Eye (tissue), 1 donor: Measurements from ENCODE around the gene GBP3.
"Not testable (repeated sequence)": the region's sequence is repeated elsewhere in the genome, so short reads cannot be mapped to it uniquely, and the experiment has no call there.

Source experiments
- DNase-seq: peaks from one replicate; pipeline ENCODE4 v3.0.0-alpha.2; 2015

GBP3 gene, protein sequence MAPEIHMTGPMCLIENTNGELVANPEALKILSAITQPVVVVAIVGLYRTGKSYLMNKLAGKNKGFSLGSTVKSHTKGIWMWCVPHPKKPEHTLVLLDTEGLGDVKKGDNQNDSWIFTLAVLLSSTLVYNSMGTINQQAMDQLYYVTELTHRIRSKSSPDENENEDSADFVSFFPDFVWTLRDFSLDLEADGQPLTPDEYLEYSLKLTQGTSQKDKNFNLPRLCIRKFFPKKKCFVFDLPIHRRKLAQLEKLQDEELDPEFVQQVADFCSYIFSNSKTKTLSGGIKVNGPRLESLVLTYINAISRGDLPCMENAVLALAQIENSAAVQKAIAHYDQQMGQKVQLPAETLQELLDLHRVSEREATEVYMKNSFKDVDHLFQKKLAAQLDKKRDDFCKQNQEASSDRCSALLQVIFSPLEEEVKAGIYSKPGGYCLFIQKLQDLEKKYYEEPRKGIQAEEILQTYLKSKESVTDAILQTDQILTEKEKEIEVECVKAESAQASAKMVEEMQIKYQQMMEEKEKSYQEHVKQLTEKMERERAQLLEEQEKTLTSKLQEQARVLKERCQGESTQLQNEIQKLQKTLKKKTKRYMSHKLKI

GRCh38 chr1:89022167-89022959, at the start of gene GBP3:
Gene GBP3 (minus strand): TSS chr1:89022866. CDS start chr1:89020721, 2,145 bp downstream.
- DNase-seq, result no peak

DNA sequence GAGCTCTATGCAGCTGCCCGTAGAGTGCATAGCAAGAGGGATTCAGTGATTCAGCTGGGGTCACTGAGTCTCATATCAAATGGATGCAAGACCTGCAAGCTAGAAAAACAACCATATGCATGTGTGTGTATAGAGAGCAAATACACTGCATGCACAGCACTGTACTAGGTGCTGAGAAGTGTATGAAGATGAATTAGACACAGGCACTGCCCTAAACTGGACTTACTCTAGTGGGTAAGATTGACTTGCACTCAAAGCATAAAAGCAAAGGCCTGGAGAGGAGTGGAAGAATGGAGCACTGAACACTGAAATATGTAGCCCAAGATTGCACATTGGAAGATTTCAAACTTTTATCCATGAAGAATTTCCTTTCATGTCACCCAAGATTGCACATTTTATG, 47.8 kb upstream of the GBP3 start:
- DNase-seq, result no peak

DNA sequence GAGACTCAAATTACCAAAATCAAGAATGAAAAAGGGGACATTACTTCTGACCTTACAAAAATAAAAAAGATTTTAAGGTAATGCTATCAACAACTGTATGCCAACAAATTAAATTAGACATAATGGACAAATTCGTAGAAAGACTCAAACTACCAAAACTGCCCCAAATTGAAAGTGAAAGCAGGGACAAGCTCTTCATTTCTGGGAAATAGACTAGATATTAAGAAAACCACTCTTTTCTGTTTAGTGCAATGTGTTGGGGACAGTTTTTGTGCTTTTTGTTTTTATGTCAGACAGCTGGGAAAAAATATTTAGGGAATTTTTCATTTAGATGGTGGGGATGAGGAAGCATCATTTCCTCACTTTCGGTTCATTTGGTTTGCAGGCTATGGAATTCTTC, 47.3 kb upstream of the GBP3 start:
- DNase-seq, result no peak

DNA sequence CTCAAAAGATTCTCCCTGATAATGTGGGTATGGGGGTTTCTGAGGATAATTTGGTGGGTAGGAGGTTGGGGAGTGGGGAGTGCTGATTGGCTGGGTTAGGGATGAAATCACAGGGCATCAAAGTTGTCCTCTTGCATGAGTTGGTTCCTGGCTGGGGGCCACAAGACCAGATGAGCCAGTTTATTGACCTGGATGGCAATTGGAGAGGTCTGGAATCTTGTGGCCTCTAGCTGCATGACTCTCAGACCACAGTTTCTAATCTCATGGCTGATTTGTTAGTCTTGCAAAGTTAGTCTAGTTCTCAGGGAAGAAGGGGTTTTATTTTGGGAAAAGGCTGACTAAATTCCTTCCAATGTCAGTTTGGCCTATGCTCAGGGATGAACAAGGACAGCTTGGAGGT, 45.6 kb upstream of the GBP3 start:
- no peak for DNase-seq

DNA sequence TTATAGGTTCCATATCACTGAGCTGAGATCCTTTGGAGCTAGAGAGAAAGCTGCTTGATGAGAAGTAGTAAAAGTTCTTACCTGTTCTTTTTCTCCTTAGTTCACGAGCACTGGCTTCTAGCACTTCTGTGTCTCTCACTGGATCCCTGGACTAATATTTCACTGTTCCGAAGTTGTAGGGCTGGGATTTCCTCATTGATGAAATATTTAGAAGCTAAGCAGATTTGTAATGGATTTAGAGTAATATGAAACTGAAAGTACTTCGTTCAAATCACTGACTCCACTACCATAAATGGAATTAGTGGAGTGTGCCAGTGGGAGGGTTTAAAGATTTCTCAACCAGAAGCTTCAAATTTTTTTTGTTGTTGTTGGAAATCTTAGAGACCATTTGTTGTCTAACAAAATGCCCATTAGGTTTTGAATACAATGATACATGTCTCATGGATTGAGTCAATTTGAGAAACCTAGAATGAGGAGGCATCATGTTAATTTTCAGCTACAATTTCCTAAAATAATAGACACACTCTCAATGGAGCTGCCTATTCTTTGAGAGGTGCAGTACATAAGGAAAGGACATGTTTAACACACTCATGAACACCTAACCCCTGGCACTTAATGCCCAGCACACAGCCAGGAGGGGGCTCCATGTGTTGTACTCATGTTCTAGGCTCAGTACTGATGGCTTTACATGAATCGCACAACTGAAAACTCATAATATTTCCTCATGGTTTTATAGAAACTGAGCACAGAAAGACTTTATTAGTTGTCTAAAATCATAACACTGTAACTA, 42.6 kb upstream of the GBP3 start, which contains the start of gene GBP1:
Gene GBP1, minus strand, starts transcription at position 130 of the 790 bp plus-strand sequence. CDS start 1,974 bp downstream, outside the sequence.
- DNase-seq, result peak; percentile 22

- no peak for DNase-seq
Measured at GRCh38 chr1:89064632-89065031, 42.0 kb upstream of the GBP3 start.

- DNase-seq, result no peak
Measured at GRCh38 chr1:89063094-89063493, 40.4 kb upstream of the GBP3 start.

DNA sequence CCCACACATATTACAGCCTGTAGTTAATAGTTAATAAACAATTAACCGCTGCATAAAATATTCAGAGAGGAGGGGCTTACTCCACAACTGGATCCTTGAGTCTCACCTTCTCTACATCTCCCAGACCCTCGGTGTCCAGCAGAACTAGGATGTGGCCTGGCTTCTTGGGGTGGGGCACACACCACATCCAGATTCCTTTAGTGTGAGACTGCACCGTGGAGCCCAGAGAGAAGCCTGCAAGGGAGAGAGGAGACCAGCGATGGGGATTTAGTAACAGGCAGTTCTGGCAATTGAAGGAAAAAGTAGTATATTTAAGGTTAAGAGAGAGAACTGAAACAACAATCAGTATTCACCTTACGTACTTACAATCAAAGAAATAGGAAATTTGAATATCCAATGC, 37.4 kb upstream of the GBP3 start:
- no peak for DNase-seq

GRCh38 chr1:89051955-89052312, 29.3 kb upstream of the GBP3 start:
- no peak for DNase-seq

- no peak for DNase-seq
Measured at GRCh38 chr1:89051300-89051954, 28.8 kb upstream of the GBP3 start.

GRCh38 chr1:89050649-89051033, 28.0 kb upstream of the GBP3 start:
- no peak for DNase-seq

DNA sequence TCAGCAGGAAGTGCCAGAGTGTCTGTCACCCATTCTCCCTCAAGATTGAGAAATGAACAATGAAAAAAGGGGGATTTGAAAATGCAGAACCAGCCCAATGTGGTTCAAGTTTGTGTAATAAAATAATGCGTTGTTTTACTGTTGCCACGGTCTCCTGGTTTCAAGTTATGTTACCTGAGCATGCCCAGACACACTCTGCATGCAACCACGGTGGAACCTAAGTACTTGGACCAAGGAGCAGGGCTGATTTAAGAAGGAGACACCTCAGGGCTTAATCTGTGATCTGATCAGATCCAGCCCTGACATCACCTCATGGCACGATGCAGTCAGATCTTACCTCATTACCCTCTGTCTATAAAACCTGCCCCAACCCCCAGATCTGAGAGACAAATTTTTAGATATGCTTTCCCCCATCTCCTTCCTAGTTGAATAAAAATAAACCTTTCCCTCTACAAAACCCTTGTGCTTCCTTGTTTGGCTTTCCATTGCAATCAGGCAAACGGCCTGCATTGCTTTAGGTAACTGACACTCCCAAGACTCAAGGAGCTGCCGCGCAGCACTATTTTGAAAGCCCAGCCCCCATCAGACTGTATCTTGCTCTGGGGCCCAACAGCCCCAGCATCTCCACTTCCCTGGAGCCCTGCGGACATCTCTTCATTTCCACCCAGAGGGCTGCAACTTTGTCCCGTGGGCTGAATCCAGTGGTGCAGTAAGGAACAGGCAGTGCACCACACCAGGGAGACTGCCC, 27.4 kb upstream of the GBP3 start:
- DNase-seq, result not testable (repeated sequence)

- DNase-seq, result not testable (repeated sequence)
Measured at GRCh38 chr1:89049187-89049586, 26.5 kb upstream of the GBP3 start.

- no peak for DNase-seq
Measured at GRCh38 chr1:89047734-89048133, 25.1 kb upstream of the GBP3 start.

GRCh38 chr1:89046318-89047183, 23.9 kb upstream of the GBP3 start:
- not testable (repeated sequence) for DNase-seq

- no peak for DNase-seq
Measured at GRCh38 chr1:89044970-89045721, 22.5 kb upstream of the GBP3 start.

- no peak for DNase-seq
Measured at GRCh38 chr1:89043940-89044339, 21.3 kb upstream of the GBP3 start.

DNA sequence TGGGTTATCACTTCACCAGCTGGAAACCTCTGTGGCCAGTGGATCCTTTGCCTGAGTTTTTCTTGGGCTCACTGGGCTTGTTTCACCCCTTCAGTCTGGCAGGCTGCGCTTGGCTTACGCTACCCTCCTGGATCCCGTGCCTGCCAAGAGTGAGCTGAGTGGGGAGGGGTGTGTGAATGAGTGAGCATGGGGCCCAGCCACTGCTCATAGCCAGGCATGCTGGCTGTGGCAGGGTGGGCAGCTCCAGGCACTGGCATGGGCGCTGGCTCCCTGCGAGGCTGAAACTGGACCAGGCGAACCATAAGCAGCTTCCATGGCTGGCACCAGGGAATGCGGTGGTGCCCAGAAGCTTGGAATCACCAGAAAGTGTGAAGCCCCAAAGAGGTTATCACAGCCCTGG, 19.8 kb upstream of the GBP3 start:
- DNase-seq, result no peak

DNA sequence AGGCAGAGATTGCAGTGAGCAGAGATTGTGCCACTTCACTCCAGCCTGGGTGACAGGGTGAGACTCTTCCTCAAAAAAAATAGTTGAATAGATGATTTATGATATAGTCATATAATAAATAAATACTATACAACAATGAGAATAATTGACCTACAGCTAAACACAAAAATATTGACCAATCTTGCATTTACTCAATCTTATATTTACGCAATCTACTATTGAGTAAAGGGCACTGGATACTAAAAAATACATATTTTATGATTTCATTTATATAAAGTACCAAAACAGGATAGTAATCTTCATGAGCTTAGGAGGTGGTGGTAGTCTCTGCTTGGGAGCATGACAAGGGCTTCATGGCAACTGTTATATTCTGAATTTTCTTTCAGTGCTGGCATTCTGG, 19.1 kb upstream of the GBP3 start:
- DNase-seq, result no peak
